NB4 (cell line): Measurements from ENCODE around the gene CDKN2A.

ENCODE experiments used
- DNase-seq: peaks from one replicate; pipeline ENCODE4 v3.0.0; 2010; ENCODE audit warnings: low read depth
- H3K4me3 ChIP-seq: one replicate; pipeline ENCODE4 v1.5.1; 2011; ENCODE audit warnings: mild to moderate bottlenecking, low read depth, low read length, moderate library complexity
- MYC ChIP-seq: IDR thresholded peaks from 2 replicates; pipeline ENCODE4 v1.6.1; 2011; ENCODE audit warnings: low read depth, low read length
- POLR2A ChIP-seq: IDR thresholded peaks from 2 replicates; pipeline ENCODE4 v1.6.1; 2011; ENCODE audit warnings: mild to moderate bottlenecking; ENCODE audit not compliant: insufficient read length; ENCODE audit errors: extremely low read depth
- TF ChIP-seq, protein P1 (sequence below): IDR thresholded peaks from 2 replicates; pipeline ENCODE4 v1.6.1; 2011; ENCODE audit warnings: low read depth, low read length
- TF ChIP-seq, protein P2 (sequence below): IDR thresholded peaks from one replicate; pipeline ENCODE4 v1.5.1; 2012; ENCODE audit warnings: low read depth, low read length

CDKN2A gene

DNA sequence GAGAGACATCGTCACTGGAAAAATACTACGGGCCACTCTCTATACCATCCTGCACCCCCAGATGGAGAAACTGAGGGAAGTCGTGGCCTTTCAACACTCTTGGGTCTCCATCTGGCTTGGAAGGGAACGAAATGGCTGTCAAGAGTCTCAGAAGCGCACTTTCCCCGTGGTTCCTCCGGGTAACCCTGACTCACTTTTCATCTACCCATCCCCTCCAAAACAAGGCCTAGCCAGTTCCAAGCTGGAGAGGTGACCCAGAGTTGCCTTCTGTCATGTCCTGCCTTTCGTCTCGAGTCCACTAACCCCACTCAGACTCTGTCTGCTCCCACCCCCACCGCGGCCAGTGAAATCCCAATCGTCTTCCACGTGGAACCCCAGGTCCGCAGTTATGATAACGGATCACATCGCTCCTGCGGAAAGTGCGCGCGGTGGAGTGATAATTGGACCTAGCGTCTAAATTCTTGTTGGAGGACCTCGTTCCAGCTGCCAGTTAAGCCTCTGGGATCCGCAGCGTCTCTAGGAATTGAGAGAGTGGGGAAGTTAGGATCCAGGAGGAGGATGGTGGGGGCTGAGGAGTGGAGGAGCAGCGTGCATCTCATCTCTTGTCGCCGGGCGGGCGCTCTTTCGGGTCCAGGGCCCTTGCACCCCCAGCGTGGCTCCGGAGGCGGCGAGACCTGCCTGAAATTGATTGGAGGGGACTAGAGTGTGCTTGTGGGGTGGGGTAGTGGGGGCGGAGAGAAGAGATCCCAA, 4.6 kb downstream of the CDKN2A start:
- TF ChIP-seq, protein P1, sequence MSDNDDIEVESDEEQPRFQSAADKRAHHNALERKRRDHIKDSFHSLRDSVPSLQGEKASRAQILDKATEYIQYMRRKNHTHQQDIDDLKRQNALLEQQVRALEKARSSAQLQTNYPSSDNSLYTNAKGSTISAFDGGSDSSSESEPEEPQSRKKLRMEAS: no peak
- TF ChIP-seq POLR2A (no peak), MYC (no peak)
- TF ChIP-seq, protein P2, sequence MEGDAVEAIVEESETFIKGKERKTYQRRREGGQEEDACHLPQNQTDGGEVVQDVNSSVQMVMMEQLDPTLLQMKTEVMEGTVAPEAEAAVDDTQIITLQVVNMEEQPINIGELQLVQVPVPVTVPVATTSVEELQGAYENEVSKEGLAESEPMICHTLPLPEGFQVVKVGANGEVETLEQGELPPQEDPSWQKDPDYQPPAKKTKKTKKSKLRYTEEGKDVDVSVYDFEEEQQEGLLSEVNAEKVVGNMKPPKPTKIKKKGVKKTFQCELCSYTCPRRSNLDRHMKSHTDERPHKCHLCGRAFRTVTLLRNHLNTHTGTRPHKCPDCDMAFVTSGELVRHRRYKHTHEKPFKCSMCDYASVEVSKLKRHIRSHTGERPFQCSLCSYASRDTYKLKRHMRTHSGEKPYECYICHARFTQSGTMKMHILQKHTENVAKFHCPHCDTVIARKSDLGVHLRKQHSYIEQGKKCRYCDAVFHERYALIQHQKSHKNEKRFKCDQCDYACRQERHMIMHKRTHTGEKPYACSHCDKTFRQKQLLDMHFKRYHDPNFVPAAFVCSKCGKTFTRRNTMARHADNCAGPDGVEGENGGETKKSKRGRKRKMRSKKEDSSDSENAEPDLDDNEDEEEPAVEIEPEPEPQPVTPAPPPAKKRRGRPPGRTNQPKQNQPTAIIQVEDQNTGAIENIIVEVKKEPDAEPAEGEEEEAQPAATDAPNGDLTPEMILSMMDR: no peak
- no peak overlapping the region for H3K4me3 ChIP-seq
- no peak for DNase-seq

DNA sequence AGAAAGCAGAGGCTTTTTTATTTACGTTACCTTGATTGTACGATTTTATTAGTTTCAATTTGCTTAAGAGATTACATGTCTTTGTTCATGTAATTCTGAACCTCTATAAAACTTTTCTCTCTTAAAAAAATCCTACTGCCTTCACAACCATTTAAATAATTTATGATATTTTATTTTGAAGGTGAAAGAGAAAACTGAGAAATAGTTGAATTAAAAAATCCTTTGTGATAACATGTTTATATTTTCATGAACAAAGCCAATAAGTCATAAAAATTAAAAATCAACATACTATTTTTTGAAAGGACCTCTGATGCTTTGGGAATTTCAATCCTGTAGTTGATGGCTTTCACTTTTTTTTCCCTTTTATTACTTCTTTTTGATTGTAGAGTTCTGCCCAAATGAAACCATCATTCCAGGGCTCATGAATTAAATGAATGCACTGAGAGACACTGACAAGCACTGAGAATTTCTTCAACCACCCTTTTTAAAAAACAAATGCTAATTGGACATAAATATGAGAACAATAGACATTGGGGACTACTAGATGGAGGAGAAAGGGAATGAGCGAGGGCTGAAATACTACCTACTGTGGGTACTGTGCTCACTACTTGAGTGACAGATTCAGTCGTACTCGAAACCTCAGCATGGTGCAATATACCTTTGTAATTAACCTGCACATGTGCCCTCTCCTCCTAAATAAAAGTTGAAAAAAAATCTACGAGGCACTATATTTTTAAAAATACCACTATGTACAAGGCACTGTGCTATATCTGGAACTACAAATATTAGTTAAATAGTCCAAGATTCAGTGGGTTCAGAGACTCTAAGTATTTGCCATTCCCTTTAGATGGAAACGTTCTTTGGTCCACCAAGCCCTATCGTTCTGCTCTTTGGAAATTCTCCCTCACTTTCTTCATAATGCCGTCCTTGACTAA, 5.9 kb downstream of the CDKN2A start:
- DNase-seq: no peak
- TF ChIP-seq, protein P2: no peak
- TF ChIP-seq MYC (no peak), POLR2A (no peak)
- TF ChIP-seq, protein P1: no peak
- H3K4me3 ChIP-seq: no peak overlapping the region

DNA sequence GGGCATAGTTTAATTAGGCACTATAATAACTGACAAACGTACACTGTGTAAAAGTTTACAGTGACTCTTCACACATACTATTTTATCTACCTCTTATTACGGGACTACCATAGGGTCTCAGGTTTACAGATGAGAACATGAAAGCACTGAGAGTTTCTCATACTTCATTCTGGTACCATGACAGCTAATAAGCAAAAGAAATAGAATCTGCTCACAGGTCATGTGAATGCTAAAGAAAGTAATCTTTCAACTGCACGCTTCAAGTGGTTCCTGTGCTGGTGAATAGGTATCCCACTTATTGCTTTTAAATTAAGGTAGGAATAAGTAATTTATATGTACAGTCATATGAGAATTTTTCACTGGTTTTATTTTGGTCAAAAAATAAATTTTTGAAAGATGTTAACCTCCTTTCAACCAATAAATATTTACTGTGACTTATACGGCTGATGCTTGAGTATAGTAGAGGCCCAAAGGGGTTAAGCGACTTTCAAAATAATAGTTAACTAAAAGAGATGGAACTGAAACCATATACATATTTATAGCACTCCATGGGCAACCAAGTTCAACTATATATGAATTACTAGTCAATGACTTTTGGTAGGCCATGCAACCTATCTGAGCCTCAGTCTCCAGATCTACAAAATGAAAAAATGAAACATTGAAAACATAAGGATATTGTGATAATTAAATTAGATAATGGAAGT, 8.1 kb downstream of the CDKN2A start:
- H3K4me3 ChIP-seq: no peak overlapping the region
- no peak for DNase-seq
- TF ChIP-seq, protein P2: no peak
- TF ChIP-seq POLR2A (no peak), MYC (no peak)

DNA sequence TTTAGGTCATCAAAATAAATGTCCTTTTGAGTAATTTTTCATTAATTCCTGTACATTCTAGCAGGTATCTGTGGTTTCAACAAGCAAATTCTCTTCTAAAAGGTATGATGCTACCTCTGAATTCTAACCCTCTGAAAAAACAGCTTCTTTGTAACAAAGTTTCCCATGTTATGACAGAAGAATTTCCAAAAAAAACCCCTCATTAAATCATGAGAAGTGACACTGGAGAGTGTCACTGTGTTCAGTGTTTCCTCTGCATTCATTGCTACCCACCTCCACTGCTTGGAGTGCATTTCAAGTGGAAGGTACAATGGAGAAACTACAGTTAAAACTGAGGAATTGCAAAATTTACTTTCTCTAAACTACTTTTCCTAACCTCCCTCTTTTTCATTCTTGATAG, 10.1 kb downstream of the CDKN2A start:
- TF ChIP-seq POLR2A (no peak), MYC (no peak)
- TF ChIP-seq, protein P2: no peak
- TF ChIP-seq, protein P1: no peak

DNA sequence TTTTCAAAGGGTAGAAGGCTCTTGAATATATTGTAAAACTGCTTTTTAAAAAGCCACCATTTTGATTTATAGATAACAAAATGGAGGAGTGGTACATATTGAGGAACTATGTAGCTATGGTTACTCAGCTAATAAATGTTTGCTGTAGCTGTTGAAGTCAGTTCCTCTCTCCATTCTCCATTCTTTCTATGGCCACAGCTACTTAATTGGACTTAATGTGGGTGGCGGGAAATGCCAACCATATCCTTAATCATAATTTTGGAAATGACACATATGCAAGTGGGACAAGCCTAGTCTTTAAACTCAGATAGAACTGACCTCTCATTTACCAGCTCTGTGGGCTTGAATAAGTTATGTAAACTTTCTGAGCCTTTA, 10.6 kb downstream of the CDKN2A start:
- TF ChIP-seq, protein P2: no peak
- no peak for DNase-seq
- no peak overlapping the region for H3K4me3 ChIP-seq

More for the DNA sequence above, 10.1 kb downstream of the CDKN2A start:
- no peak for DNase-seq
- no peak overlapping the region for H3K4me3 ChIP-seq
